SU-DHL-6 (cell line): Measurements from ENCODE around the gene APAF1.

Experiments
- CTCF ChIP-seq: fragments of 200-600 bp; sonication (generic); IDR thresholded peaks from one replicate; pipeline ENCODE4 v1.5.1; 2017; ENCODE audit warnings: antibody characterized with exemption, mild to moderate bottlenecking, low read length, moderate library complexity; ENCODE audit not compliant: insufficient read depth, poor library complexity, severe bottlenecking
- EZH2phosphoT487 ChIP-seq: fragments of 200-600 bp; sonication (generic), shearing (Covaris generic); conservative IDR thresholded peaks from 2 replicates; pipeline ENCODE4 v1.6.1; 2018; ENCODE audit warnings: mild to moderate bottlenecking, antibody characterized with exemption, low read length, moderate library complexity, mixed read lengths

- TF ChIP-seq CTCF (no peak), EZH2phosphoT487 (no peak)
These were observed 88.7 kb downstream of the APAF1 start for GRCh38 chr12:98733667-98734350.
